HG02759 (cell line): ENCODE data around the gene CCNB1IP1.
"Not testable (repeated sequence)": the region's sequence is repeated elsewhere in the genome, so short reads cannot be mapped to it uniquely, and the experiment has no call there.

Experiments used
- ATAC-seq: cut with Tn5 transposase; IDR thresholded peaks from one replicate; pipeline ENCODE4 v1.9.1; 2021; ENCODE audit warnings: mild to moderate bottlenecking, moderate library complexity; ENCODE audit not compliant: unreplicated experiment

The CCNB1IP1 gene

DNA sequence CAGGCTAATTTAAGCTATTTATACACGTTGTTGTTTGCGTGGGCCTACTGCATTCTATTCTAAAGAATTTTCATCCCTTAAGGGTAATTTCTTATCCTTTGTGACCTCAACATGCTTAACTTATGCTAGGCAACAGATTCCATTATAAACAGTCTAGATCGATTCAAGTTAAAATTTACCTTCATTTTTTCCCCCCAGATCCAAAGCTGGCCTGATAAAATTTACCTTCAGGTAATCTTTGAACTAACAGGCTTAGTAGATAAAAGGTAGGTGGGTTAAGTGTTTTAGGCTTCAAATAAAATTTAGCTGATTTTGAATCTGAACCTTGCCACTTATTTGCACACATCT, 389 bp upstream of the CCNB1IP1 start:
- ATAC-seq: no peak

DNA sequence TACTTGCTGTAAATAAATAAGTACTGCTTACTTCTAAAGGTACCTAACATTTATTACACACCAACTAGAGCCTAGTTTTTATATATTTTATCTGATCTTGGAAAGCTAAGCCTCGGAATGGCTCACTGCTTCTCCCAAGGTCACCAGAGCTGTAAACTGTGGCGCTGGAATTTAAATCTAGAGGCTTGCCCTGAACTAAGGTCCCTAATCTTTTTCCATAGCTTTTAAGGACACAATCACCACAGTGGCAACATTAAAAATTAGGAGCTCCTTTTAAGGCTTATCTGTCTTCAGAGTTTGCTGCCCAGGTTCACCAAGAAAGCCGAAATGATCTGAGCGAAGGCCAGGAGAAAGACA, 670 bp downstream of the CCNB1IP1 start:
- ATAC-seq: no peak

DNA sequence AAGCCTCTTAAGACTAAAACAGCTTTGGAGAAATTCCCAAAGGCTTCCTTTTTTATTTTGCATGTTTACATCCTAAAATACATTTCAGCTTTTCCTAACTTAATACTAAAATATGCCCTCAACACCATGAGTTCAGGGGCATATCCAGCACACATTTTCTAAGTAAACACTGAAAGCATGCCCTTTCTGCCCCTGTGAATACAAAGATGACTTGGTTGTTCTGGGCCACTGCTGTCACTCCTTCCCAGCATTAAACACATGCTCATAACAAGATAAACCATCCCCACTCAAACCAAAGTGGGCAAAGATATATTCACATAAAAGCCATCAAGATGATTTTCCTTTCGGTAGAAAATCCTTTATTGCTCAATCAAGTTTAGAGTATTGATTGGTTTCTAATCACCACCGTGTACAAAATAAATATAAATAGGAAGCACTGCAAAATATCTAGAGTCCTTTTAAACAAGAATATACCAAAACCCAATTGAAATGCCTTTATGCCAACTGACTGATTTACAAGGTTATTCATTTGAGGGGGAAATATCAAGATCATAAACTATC, 1.9 kb downstream of the CCNB1IP1 start:
- ATAC-seq: no peak

DNA sequence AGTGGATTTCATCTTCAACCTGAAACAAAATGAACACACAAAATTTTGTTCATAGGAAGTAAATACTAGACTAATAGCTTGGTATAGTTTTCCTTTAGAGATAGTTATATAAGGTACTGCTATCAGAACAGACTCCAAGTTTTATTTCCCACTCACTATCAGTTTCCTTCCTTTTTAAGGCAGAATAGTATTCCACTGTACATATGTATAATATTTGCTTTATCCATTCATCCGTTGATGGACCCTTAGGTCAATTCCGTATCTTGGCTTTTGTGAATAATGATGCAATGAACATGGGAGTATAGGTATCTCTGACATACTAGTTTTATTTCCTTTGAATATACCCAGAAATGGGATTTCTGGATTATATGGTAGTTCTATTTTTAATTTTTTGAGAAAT, 3.7 kb downstream of the CCNB1IP1 start:
- ATAC-seq: no peak

DNA sequence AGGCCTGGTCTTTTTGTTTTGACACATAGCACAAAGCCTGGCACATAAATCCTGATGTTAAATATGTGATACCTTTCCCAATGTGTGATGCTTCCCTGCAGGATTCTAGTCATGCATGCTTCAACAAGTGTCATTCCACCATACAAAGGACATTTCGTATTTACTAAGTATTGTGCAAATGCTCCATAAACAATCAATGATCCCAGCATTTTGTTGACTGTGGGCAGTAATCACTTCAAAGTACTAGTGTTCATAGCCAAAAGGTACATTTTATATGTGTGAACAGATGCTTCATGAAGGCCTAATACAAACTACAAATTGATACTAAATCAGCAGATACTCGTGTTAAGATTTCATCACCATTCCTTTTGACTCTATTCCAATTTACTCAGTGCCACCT, 4.4 kb downstream of the CCNB1IP1 start:
- ATAC-seq: no peak

DNA sequence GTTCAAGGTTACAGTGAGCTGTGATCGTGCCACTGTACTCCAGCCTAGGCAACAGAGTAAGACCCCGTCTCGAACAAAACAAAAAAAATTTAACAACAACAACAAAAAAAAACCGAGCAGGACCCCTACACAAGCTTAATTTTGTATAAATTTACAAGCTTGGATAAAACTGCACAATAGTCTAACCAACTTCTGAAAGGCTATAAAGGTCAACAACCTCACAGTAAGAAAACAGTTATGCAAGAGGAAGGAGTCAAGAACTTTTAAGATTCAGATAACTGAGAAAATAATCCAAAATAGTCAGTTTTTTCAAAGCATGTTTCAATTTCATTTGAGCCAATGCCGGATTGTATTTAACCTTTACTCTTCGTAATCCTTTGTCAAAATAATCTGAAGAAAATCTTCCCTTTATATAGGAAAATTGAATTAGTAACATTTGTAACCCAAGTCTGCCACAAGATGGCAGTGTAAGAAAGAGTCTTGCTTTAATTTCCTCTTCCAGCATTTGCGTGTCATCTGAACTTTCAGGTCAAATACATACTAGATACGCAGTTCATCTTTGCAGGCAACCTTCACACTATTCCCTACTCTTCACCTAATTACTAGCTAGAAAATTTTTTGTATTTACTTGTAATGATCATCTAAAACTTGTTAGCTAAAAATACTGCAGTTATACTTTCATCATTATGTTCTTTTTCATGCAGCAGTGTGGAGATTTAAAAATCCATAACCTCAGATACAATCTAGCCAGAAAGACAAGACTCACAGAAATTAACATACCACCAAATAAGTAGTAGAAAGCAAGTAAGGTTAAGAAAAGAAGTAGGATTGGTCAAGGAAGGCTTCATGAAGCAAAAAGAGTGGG, 5.8 kb downstream of the CCNB1IP1 start:
- ATAC-seq: peak; percentile 57

DNA sequence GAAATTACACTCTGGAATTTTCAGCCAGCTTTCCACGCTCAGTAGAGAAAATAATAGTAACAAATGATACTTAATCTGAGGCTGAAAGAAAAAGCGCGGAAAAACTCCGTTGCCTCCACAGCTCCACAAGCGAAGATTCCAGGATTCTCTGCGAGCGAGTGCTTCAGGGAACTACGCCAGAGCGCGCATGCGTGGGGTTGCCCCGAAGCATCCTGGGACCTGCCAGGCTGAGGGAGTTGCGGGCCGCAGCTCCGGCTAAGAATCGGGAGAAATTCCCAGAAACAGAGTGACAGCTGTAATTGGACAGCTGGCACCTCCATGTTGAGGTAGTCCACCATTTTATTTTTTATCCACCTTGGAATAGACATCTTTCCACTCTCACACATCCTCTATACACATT, 15.4 kb downstream of the CCNB1IP1 start:
- no peak for ATAC-seq

DNA sequence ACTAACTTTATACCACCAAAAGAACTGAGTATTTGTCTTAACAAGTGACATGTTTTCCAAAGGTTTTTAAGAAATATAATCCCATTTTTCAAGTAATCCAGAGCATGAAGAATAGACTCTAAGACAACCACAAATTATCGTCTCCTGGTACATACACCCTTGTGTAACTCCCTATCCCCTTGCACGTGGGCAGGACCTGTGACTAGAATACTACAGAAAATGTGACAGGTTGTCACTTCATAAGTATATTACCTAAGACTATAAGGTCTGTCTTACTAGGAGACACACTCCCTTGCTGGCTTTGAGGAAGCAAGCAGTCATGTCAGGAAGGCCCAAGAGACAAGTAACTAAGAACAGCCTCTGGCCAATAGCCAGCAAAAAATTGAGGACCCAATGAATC, 19.1 kb downstream of the CCNB1IP1 start:
- no peak for ATAC-seq

DNA sequence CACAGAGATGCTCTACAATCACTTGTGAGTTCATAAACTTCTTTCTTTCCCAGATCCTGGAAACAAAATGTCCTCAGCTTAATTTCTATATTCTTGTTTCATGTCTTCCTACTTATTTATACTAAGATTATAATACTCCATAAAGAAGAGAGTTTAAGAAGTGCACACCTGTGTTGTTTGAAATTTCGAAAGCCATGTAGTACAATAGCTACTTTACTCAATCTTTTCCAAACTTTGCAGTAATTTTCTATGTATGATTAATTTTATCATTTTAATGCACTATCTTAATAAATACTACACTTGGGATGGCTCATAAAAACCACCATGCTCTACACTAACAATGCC, 27.0 kb downstream of the CCNB1IP1 start:
- no peak for ATAC-seq

DNA sequence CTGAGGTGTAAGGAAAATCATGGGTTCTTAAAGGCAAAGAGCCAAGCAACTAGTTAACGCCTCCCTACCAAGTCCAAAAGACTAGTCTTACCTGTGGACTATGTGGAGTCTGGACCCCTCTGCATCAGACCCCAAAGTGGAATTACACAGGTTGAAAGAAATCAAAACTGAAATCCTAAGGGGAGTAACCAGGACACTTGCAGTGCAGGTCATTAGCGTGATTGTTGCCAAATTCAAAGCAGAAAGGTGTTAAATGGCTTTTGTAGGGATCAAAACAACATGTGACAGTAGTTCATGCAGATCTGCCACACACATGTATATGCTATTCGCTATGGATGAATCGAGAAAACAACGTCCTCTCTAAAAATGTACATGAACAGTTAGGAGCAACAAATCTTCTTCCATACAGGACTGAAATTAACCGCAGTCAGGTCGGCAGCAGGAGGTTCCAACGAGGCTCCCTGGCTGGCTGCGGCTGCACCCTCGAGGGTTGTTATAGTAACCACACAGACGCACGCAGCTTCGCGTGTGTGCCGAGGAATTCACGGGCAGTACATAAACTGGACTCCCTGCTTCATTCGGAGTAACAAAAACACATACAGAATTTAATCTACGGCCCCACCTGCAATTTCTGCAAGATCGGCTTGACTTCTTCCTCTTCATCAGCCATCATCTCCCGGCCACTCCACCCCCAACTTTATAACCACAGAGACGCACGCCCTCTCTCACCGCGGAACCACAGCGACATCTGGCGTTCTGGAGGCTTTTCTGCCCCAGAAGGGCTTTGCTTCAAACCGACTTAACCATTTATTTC, 27.6 kb downstream of the CCNB1IP1 start, which contains the start of gene TTC5:
Gene TTC5 (minus strand): TSS at position 687 of the 814 bp plus-strand sequence. CDS start 14 bp downstream, at position 673.
- peak; percentile 98 for ATAC-seq

DNA sequence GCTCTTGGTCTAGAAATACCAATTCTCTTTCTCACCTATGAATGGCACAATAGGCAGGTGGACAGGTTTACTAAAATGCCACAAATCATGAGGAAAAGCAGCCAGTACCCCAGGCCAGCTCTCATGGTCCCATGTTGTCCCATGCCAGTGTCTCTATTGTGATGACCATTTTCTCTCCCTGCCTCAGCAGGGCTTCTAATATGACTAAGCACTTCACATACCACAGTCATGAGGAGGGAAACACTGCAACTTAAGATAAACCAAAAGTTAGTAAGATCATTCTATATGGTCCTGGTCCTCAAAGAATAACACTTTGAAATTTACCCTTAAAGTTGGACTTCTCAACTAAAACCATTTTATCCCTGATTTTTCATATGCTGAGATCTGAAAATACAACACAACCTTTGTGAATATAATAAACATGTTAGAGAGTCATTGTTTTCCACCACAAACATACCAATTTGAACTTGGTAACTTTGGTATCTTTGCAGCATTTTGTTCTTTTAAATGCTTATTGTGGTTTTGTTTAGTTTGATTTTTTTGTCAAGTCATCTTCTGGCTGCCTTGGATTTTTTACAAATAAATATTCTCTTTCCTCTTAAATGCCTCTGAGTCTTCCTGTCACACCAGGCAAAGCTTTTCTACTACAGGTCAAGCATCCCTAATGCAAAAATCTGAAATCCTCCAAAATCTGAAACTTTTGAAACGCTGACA, 30.9 kb downstream of the CCNB1IP1 start:
- ATAC-seq: no peak

DNA sequence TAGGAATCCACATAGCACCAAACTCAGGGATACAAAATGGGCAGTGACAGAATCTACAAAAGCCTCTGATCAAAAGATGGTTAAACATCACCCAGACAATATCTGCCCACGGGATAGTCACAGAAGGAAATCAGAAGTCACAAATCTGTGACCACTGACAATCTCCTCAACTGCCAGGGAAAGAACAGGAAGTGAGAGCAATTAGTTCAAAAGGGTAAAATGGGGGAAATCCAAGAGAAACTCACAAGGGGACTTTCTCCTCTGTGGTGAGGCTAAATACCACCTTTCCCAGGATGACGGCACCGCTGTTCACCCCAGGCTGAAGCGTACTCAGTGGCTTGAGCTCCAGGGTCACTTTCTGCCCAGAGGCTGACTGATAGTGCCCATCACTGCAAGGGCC, 38.0 kb downstream of the CCNB1IP1 start:
- peak; percentile 96 for ATAC-seq

DNA sequence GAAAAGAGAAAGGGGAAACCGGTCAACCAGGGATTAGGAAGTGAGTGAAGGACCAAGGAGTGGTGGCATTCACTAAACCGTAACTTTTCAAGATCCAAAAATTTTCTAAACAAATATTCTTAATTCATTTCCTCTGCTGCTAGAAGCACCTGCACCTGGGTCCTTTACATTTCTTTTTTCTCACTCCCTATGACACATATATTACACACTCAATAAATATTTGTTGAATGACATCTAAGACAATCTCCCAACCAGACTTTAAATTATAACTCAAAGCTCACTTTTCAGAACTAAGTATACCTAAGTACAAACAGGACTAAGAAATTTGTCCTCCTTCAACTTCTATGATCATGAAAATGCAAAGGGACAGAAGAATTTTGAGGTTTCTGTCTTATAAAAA, 38.4 kb downstream of the CCNB1IP1 start:
- no peak for ATAC-seq

DNA sequence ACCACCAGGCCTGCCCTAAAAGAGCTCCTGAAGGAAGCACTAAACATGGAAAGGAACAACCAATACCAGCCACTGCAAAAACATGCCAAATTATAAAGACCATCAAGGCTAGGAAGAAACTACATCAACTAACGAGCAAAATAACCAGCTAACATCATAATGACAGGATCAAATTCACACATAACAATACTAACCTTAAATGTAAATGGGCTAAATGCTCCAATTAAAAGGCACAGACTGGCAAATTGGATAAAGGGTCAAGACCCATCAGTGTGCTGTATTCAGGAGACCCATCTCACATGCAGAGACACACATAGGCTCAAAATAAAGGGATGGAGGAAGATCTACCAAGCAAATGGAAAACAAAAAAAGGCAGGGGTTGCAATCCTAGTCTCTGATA, 51.1 kb downstream of the CCNB1IP1 start:
- ATAC-seq: not testable (repeated sequence)

DNA sequence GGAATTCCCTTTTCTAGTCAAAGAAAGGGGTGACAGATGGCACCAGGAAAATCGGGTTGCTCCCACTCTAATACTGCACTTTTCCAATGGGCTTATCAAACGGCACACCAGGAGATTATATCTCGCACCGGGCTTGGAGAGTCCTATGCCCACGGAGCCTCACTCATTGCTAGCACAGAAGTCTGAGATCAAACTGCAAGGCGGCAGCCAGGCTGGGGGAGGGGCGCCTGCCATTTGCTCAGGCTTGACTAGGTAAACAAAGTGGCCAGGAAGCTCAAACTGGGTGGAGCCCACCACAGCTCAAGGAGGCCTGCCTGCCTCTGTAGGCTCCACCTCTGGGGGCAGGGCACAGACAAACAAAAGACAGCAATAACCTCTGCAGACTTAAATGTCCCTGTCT, 52.8 kb downstream of the CCNB1IP1 start:
- ATAC-seq: not testable (repeated sequence)

DNA sequence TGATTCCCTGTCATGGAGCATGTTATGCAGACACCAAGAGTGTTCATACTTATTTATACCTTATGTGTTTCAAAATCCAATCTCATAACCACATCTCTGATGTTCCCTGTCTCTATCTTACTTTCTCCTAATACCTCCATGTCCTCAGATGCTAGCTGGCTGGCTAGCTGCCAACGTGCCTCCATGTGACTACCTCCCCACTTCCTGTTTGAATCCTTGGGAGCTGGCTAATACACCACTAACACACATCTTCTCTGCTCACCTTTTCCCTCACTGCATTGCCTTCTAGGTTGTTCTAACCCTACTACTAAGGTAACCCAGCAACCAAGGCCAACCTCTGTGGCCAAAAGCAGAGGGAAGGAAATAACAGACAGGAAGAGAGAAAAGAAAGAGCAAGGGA, 54.7 kb downstream of the CCNB1IP1 start:
- ATAC-seq: no peak

DNA sequence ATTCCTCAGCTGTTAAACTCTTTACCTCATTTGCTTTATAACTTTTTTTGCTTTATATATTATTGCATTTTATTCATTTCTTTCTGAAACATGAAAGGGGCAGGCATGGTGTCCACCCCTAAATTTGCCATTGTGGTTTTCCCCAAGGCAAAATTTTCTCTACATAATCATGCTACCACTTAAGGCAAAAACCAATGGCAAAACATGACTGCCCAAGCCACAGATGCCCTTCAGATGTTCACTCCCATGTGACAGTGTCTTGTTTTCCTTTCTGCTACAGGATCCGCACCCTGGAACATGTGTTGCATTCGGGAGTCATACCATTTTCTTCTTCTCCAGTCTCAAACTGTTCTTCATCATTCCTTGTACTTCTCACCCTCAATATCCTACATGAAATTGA, 55.7 kb downstream of the CCNB1IP1 start:
- ATAC-seq: no peak

DNA sequence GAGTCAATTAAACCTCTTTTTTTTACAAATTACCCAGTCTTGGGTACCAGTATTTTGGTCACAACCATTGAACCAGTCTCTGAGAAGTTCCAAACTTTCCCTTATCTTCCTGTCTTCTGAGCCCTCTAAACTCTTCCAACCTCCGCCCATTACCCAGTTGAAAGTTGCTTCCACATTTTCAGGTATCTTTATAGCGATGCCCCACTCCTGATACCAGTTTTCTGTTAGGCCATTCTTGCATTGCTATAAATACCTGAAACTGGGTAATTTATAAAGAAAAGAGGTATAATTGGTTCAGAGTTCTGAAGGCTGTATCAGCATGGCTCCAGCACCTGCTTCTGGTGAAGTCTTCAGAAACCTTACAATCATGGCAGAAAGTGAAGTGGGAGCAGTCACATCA, 59.0 kb downstream of the CCNB1IP1 start:
- ATAC-seq: no peak

DNA sequence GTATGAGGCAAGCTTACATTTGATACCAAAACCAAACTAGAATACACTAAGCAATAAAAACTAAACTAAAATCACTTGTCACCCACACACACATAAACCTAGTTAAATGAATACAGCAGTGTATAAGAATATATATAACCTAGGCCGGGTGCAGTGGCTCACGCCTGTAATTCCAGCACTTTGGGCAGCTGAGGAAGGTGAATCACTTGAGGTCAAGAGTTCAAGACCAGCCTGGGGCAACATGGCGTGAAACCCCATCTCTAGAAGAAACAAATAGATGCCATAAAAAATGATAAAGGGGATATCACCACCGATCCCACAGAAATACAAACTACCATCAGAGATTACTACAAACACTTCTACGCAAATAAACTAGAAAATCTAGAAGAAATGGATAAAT, 68.7 kb downstream of the CCNB1IP1 start:
- ATAC-seq: not testable (repeated sequence)

DNA sequence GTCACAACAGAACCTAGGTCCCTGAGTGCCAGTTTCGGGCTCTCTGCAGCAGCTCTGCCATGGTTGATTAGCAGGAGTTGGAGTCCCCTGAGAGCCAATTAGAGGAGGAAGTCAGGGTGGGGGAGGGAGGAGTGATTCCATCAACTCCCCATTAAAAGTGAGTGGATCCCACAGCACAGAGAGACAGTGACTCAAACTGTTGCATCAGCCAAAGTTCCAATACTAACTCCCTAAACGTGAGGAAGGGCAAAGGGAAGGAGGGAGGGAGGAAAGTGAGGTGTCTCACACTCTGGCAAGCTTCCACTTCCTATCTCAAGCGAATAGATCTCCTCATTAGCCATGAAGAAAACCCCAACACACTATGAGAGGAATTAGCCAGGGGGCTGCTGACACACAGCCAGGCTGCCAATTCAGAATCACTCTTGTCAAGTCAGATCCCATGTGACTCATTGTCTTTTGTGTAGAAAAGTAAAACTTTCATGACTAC, 70.4 kb downstream of the CCNB1IP1 start:
- ATAC-seq: no peak
